ENCODE results near the gene FAM200A. TPM values are rescaled to one million over a fixed set of nuclear protein-coding genes. Genes with fewer than 3 reads are reported as not detected.
A peak's percentile ranks its signal among the peaks of the same experiment; 100 is the strongest.

The FAM200A gene
- total and polyA plus RNA-seq, 2 of the 13 experiments (the other 11 are each of a cell fraction or from before 2014, with no cell fraction given) = 4.7 to 6.3 TPM

DNA sequence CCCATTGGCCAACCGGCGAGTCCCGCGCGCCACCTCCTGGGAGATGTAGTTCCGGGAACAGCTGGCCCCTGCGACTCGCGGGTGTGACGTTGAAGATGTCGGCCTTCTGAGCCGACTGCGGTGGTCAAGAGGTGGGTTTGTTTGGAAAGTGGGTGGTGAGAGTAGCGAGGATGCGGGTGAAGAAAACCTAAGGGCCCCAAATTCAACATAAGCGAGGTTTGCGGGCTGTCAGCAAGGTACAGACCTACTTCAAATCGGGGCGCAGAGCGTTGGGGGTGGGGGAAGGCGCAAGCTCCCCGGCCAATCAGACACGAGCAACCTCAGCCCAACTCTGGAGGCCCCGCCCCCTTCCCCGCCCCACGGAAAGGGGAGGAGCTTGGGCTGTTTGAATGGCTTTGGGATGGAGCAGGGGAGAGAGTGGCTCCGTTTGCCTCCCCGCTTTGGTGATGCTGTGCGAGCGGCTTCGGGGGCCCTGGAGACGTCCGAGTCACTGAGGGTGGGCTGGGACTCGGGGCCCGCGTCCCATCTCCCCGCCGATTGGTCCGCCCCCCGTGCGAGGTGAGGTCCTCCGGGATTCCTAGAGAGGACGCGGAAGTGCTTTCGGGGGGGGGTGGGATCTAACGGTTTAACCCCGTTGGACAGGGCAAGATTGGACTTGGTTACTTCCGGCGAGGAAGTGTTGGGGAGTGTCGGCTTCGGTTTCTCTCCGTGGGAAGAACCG, 47.2 kb downstream of the FAM200A start, which contains the start of gene ZKSCAN5 (continued):
- TF ChIP-seq, protein P1, sequence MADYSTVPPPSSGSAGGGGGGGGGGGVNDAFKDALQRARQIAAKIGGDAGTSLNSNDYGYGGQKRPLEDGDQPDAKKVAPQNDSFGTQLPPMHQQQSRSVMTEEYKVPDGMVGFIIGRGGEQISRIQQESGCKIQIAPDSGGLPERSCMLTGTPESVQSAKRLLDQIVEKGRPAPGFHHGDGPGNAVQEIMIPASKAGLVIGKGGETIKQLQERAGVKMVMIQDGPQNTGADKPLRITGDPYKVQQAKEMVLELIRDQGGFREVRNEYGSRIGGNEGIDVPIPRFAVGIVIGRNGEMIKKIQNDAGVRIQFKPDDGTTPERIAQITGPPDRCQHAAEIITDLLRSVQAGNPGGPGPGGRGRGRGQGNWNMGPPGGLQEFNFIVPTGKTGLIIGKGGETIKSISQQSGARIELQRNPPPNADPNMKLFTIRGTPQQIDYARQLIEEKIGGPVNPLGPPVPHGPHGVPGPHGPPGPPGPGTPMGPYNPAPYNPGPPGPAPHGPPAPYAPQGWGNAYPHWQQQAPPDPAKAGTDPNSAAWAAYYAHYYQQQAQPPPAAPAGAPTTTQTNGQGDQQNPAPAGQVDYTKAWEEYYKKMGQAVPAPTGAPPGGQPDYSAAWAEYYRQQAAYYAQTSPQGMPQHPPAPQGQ (CRISPR knock-in tag; IDR thresholded peaks at IDR 0.05; ENCODE audit: borderline replicate concordance) = no peak; the same call in 1 of the 2 replicates
- TF ChIP-seq XBP1 (CRISPR knock-in tag; IDR thresholded peaks at IDR 0.05) (no peak), CENPT (CRISPR knock-in tag; IDR thresholded peaks at IDR 0.05; ENCODE audit: low read depth) (no peak), BORCS8-MEF2B (CRISPR knock-in tag; IDR thresholded peaks at IDR 0.05) (no peak), HMGA1 (CRISPR knock-in tag; conservative IDR thresholded peaks at IDR 0.05) (no peak), NR2F2 (IDR thresholded peaks at IDR 0.05; ENCODE audit: borderline replicate concordance, low read depth) (no peak), ZNF451 (CRISPR knock-in tag; IDR thresholded peaks at IDR 0.05) (no peak), ZNF891 (CRISPR knock-in tag; IDR thresholded peaks at IDR 0.05) (no peak; the same call in 1 of the 2 replicates), ZNF607 (CRISPR knock-in tag; IDR thresholded peaks at IDR 0.05; ENCODE audit: borderline replicate concordance) (peak; percentile 59; the same call in 1 of the 2 replicates), TEAD2 (CRISPR knock-in tag; IDR thresholded peaks at IDR 0.05) (no peak), ZFP90 (CRISPR knock-in tag; IDR thresholded peaks at IDR 0.05; ENCODE audit: borderline replicate concordance) (peak; percentile 48; the same call in 1 of the 2 replicates), JDP2 (CRISPR knock-in tag; IDR thresholded peaks at IDR 0.05; ENCODE audit: borderline replicate concordance) (no peak), ZNF296 (CRISPR knock-in tag; conservative IDR thresholded peaks at IDR 0.05) (no peak), RAD51 (IDR thresholded peaks at IDR 0.05; ENCODE audit: borderline replicate concordance) (no peak)
- TF ChIP-seq, protein P2, sequence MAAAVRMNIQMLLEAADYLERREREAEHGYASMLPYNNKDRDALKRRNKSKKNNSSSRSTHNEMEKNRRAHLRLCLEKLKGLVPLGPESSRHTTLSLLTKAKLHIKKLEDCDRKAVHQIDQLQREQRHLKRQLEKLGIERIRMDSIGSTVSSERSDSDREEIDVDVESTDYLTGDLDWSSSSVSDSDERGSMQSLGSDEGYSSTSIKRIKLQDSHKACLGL (CRISPR knock-in tag; IDR thresholded peaks at IDR 0.05) = no peak; the same call in 1 of the 2 replicates
- TF ChIP-seq, protein P3, sequence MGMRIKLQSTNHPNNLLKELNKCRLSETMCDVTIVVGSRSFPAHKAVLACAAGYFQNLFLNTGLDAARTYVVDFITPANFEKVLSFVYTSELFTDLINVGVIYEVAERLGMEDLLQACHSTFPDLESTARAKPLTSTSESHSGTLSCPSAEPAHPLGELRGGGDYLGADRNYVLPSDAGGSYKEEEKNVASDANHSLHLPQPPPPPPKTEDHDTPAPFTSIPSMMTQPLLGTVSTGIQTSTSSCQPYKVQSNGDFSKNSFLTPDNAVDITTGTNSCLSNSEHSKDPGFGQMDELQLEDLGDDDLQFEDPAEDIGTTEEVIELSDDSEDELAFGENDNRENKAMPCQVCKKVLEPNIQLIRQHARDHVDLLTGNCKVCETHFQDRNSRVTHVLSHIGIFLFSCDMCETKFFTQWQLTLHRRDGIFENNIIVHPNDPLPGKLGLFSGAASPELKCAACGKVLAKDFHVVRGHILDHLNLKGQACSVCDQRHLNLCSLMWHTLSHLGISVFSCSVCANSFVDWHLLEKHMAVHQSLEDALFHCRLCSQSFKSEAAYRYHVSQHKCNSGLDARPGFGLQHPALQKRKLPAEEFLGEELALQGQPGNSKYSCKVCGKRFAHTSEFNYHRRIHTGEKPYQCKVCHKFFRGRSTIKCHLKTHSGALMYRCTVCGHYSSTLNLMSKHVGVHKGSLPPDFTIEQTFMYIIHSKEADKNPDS (CRISPR knock-in tag; IDR thresholded peaks at IDR 0.05) = no peak
- TF ChIP-seq, protein P4, sequence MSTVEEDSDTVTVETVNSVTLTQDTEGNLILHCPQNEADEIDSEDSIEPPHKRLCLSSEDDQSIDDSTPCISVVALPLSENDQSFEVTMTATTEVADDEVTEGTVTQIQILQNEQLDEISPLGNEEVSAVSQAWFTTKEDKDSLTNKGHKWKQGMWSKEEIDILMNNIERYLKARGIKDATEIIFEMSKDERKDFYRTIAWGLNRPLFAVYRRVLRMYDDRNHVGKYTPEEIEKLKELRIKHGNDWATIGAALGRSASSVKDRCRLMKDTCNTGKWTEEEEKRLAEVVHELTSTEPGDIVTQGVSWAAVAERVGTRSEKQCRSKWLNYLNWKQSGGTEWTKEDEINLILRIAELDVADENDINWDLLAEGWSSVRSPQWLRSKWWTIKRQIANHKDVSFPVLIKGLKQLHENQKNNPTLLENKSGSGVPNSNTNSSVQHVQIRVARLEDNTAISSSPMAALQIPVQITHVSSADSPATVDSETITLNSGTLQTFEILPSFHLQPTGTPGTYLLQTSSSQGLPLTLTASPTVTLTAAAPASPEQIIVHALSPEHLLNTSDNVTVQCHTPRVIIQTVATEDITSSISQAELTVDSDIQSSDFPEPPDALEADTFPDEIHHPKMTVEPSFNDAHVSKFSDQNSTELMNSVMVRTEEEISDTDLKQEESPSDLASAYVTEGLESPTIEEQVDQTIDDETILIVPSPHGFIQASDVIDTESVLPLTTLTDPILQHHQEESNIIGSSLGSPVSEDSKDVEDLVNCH (CRISPR knock-in tag; IDR thresholded peaks at IDR 0.05) = no peak
- TF ChIP-seq, protein P5, sequence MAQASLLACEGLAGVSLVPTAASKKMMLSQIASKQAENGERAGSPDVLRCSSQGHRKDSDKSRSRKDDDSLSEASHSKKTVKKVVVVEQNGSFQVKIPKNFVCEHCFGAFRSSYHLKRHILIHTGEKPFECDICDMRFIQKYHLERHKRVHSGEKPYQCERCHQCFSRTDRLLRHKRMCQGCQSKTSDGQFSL (CRISPR knock-in tag; IDR thresholded peaks at IDR 0.05) = peak; percentile 96

All from HepG2 (cell line).